Measurements from ENCODE around the gene ADAMTS20.

GRCh38 chr12:43556057-43556456 lies 4.1 kb upstream of the ADAMTS20 start:
- no peak for TF ChIP-seq EZH2phosphoT487 (IDR thresholded peaks at IDR 0.05; ENCODE audit: insufficient read depth, low read depth)
- no peak for TF ChIP-seq EZH2 (IDR thresholded peaks at IDR 0.05; ENCODE audit: insufficient read depth, poor library complexity, severe bottlenecking)

Measured in GM23248 (cell line).